ENCODE data around the gene SUPT5H.

- TF ChIP-seq, protein P1, sequence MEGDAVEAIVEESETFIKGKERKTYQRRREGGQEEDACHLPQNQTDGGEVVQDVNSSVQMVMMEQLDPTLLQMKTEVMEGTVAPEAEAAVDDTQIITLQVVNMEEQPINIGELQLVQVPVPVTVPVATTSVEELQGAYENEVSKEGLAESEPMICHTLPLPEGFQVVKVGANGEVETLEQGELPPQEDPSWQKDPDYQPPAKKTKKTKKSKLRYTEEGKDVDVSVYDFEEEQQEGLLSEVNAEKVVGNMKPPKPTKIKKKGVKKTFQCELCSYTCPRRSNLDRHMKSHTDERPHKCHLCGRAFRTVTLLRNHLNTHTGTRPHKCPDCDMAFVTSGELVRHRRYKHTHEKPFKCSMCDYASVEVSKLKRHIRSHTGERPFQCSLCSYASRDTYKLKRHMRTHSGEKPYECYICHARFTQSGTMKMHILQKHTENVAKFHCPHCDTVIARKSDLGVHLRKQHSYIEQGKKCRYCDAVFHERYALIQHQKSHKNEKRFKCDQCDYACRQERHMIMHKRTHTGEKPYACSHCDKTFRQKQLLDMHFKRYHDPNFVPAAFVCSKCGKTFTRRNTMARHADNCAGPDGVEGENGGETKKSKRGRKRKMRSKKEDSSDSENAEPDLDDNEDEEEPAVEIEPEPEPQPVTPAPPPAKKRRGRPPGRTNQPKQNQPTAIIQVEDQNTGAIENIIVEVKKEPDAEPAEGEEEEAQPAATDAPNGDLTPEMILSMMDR (IDR thresholded peaks at IDR 0.05), result no peak
- no peak for TF ChIP-seq EZH2phosphoT487 (IDR thresholded peaks at IDR 0.05)
- TF ChIP-seq EZH2 (IDR thresholded peaks at IDR 0.05), result no peak
Observed at GRCh38 chr19:39518458-39518857, 73.1 kb downstream of the SUPT5H start.

All from neural progenitor cell (in vitro differentiated cells).